Measurements from ENCODE around the gene TAF1B.

Gene TAF1B

DNA sequence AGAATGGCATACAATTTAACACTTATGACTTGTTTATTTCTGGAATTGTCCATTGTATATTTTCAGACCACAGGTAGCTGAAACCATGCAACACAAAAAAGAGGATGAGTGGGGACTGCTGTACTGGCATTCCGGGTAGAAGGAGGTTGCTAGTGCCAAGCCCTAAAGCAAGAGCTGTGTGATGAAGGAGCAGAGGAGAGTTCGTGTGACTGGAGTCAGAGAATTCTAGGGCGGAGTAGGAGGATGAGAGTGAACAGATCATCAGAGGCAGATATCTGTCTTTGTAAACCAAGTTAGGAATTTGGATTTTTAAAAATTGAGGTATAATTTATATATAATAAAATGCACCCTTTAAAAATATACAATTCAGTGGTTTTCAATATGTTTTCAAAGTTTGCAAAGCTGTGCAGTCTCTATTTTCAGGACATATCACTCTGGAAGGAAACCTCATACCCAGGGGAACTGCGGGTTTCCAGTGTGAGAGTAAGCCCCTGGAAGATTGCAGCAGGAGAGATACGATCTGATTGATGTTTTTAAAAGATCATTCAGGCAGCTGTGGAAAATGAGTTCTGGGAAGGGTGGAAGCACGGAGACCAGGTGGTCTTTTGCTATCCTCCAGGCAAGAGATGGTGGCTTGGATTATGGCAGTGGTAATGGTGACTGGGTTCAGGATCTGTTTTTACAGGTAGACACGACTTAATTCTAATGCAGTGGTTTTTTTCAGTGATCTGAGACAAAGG, 36.4 kb downstream of the TAF1B start:
- H3K9me3 ChIP-seq (ENCODE audit: control insufficient read depth in 5 of 5, low read length in 5 of 5), result no peaks in the 10 kb centered on the region
- peaks cover 27 to 53% (median 32%) of the 10 kb centered on the region in 5 donors for H3K36me3 ChIP-seq (ENCODE audit: control insufficient read depth in 5 of 5, insufficient read depth in 5 of 5, low read length in 5 of 5)
- H3K9ac ChIP-seq (ENCODE audit: low read length in 5 of 5), result no peak overlapping the region
- no peak overlapping the region for H3K27ac ChIP-seq (ENCODE audit: low read depth, low read length)
- H3K4me1 ChIP-seq (ENCODE audit: control insufficient read depth in 5 of 5, insufficient read depth in 5 of 5, low read length in 5 of 5), result peaks cover 0 to 7% (median 0%) of the 10 kb centered on the region in 5 donors
- no peaks in the 10 kb centered on the region for H3K27me3 ChIP-seq (ENCODE audit: control insufficient read depth in 5 of 5, insufficient read depth in 4 of 5, low read length in 5 of 5)
- no peak overlapping the region for H3K4me3 ChIP-seq (ENCODE audit: low read depth in 1 of 5, low read length in 5 of 5)

DNA sequence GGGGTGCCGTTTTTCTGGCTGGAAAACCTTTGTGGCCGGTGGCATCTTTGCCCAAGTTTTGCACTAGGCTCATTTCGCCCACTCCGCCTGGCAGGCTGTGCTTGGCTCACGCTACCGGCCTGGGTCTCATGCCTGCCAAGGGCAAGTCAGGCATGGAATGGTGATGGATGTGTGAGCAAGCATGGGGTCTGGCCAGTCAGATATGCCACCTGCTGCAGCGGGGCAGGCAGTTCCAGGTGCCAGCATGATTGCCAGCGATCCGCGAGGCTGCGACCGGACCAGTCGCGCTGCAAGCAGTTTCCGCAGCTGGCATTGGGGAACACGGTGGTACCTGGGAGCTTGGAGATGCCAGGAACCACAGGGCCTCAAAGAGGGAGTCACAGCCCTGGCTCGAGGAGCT, 40.6 kb downstream of the TAF1B start:
- Histone ChIP-seq H3K9ac (ENCODE audit: low read length in 5 of 5) (no peak overlapping the region), H3K4me1 (ENCODE audit: control insufficient read depth in 5 of 5, insufficient read depth in 5 of 5, low read length in 5 of 5) (no peaks in the 10 kb centered on the region), H3K4me3 (ENCODE audit: low read depth in 1 of 5, low read length in 5 of 5) (no peak overlapping the region), H3K27me3 (ENCODE audit: control insufficient read depth in 5 of 5, insufficient read depth in 4 of 5, low read length in 5 of 5) (no peaks in the 10 kb centered on the region), H3K36me3 (ENCODE audit: control insufficient read depth in 5 of 5, insufficient read depth in 5 of 5, low read length in 5 of 5) (peaks cover 17 to 32% (median 22%) of the 10 kb centered on the region in 5 donors), H3K9me3 (ENCODE audit: control insufficient read depth in 5 of 5, low read length in 5 of 5) (peaks cover 0 to 7% (median 5%) of the 10 kb centered on the region in 5 donors), H3K27ac (ENCODE audit: low read depth, low read length) (no peak overlapping the region)

DNA sequence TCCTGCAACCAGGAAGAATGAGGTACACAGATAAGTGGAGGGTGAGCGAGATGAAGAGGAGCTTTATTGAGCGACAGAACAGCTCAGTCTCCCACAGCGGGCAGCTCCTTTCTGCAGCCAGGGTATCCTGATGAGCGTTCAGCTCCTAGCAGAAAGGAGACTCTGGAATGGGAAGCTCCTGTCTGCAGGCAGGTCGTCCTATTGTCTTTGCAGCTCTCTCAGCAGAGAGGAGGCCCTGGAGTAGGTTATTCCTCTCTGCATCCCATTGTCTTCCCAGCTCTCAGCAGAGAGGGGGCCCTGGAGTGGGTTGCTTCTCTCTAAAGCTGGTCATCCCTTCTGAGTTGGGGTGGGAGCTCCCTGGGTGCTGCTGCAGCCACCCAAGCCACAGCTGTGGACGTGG, 41.2 kb downstream of the TAF1B start:
- Histone ChIP-seq H3K9me3 (ENCODE audit: control insufficient read depth in 5 of 5, low read length in 5 of 5) (peaks cover 0 to 7% (median 5%) of the 10 kb centered on the region in 5 donors), H3K9ac (ENCODE audit: low read length in 5 of 5) (no peak overlapping the region), H3K36me3 (ENCODE audit: control insufficient read depth in 5 of 5, insufficient read depth in 5 of 5, low read length in 5 of 5) (peaks cover 14 to 28% (median 18%) of the 10 kb centered on the region in 5 donors), H3K4me3 (ENCODE audit: low read depth in 1 of 5, low read length in 5 of 5) (no peak overlapping the region), H3K4me1 (ENCODE audit: control insufficient read depth in 5 of 5, insufficient read depth in 5 of 5, low read length in 5 of 5) (no peaks in the 10 kb centered on the region), H3K27ac (ENCODE audit: low read depth, low read length) (no peak overlapping the region), H3K27me3 (ENCODE audit: control insufficient read depth in 5 of 5, insufficient read depth in 4 of 5, low read length in 5 of 5) (no peaks in the 10 kb centered on the region)

DNA sequence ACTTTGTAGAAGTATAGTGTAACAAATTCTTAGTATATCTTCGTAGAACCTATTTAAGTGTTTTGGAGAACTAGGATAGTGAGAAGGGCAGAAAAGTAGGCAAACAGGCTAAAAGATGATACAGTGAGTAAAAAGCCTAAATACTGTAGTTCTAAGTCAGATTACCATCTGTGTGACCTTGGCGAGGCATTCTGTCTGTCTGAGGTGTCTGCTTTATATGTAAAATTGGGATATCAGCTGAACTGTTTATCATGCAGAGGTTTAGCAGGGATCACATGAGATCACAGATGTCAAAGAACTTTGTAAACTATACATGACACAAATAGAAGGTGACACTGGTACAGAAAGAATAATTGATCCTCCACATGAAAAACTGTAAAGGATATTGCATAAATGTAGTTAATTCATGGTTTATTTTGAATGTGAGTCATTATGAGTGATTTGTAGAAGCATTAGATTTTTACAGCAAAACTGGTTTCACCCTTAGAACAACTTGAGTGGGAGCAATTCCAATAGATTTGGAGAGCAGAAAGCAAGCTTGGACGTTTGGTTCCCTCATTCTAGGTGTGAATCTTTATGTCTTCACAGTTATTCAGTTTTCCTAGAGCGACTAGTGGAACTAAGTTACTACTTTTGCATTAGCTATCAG, 41.9 kb downstream of the TAF1B start:
- Histone ChIP-seq H3K4me1 (ENCODE audit: control insufficient read depth in 5 of 5, insufficient read depth in 5 of 5, low read length in 5 of 5) (no peaks in the 10 kb centered on the region), H3K36me3 (ENCODE audit: control insufficient read depth in 5 of 5, insufficient read depth in 5 of 5, low read length in 5 of 5) (peaks cover 8 to 23% (median 16%) of the 10 kb centered on the region in 5 donors), H3K9ac (ENCODE audit: low read length in 5 of 5) (no peak overlapping the region), H3K27ac (ENCODE audit: low read depth, low read length) (no peak overlapping the region), H3K9me3 (ENCODE audit: control insufficient read depth in 5 of 5, low read length in 5 of 5) (peaks cover 0 to 7% (median 5%) of the 10 kb centered on the region in 5 donors), H3K27me3 (ENCODE audit: control insufficient read depth in 5 of 5, insufficient read depth in 4 of 5, low read length in 5 of 5) (no peaks in the 10 kb centered on the region), H3K4me3 (ENCODE audit: low read depth in 1 of 5, low read length in 5 of 5) (no peak overlapping the region)

DNA sequence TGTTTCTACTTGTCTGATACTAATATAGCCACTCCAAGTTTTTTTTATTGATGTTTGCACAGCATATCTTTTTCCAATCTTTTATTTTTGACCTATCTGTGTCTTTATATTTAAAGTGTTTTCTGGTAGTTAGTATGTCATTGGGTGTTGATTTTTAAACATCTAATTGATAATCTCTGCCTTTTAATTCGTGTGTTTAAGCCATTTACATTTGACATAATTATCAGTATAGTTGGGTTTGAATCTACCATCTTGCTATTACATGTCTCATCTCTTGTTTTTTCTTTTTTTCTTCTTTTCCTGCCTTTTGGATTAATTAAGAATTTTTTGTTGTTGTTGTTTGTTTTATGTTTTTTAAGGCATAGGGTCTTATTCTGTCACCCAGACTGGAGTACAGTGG, 44.2 kb downstream of the TAF1B start:
- no peaks in the 10 kb centered on the region for H3K27me3 ChIP-seq (ENCODE audit: control insufficient read depth in 5 of 5, insufficient read depth in 4 of 5, low read length in 5 of 5)
- H3K27ac ChIP-seq (ENCODE audit: low read depth, low read length), result no peak overlapping the region
- no peaks in the 10 kb centered on the region for H3K4me1 ChIP-seq (ENCODE audit: control insufficient read depth in 5 of 5, insufficient read depth in 5 of 5, low read length in 5 of 5)
- no peak overlapping the region for H3K4me3 ChIP-seq (ENCODE audit: low read depth in 1 of 5, low read length in 5 of 5)
- H3K36me3 ChIP-seq (ENCODE audit: control insufficient read depth in 5 of 5, insufficient read depth in 5 of 5, low read length in 5 of 5), result peaks cover 11 to 25% (median 18%) of the 10 kb centered on the region in 5 donors
- peaks cover 0 to 7% (median 5%) of the 10 kb centered on the region in 5 donors for H3K9me3 ChIP-seq (ENCODE audit: control insufficient read depth in 5 of 5, low read length in 5 of 5)
- H3K9ac ChIP-seq (ENCODE audit: low read length in 5 of 5), result no peak overlapping the region

DNA sequence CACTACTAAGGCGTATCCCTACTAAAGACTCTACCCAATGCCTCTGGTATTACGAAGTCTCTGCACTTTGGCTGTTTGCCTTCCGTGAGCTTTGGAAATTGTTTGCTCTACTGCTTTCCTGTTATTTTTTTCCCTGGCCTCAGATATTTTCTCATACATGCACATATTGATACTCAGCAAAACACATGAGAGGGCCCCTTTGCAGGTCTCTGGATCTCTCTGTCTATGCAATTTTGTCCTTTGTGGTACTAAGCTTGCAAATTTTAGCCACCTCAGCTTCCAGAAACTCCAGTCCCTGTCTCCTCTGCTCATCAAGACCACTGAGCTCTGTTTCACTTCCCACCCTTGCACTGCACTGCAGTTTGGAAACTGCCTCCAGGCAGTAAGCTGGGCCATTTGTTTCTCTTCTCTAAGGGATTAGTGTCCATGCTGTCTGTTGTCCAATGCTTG, 46.6 kb downstream of the TAF1B start:
- no peak overlapping the region for H3K9ac ChIP-seq (ENCODE audit: low read length in 5 of 5)
- no peaks in the 10 kb centered on the region for H3K4me1 ChIP-seq (ENCODE audit: control insufficient read depth in 5 of 5, insufficient read depth in 5 of 5, low read length in 5 of 5)
- H3K4me3 ChIP-seq (ENCODE audit: low read depth in 1 of 5, low read length in 5 of 5), result no peak overlapping the region
- peaks cover 0 to 7% (median 5%) of the 10 kb centered on the region in 5 donors for H3K9me3 ChIP-seq (ENCODE audit: control insufficient read depth in 5 of 5, low read length in 5 of 5)
- no peak overlapping the region for H3K27ac ChIP-seq (ENCODE audit: low read depth, low read length)
- H3K27me3 ChIP-seq (ENCODE audit: control insufficient read depth in 5 of 5, insufficient read depth in 4 of 5, low read length in 5 of 5), result no peaks in the 10 kb centered on the region
- H3K36me3 ChIP-seq (ENCODE audit: control insufficient read depth in 5 of 5, insufficient read depth in 5 of 5, low read length in 5 of 5), result peaks cover 3 to 19% (median 9%) of the 10 kb centered on the region in 5 donors

DNA sequence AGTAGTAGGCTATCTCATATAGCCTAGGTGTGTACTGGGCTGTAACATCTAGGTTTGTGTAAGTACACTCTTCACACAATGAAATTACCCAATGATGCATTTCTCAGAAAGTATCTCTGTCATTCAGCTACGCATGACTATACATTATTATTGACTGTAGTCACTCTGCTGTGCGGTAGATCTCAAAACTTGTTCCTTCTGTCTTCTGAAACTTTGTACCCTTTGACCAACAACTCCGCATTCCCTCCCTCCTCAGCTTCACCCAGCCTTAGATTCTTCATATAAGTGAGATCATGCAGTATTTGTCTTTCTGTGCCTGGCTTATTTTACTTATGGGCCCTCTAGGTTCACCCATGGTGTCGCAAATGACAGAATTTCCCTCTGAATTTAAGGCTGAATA, 49.0 kb downstream of the TAF1B start:
- Histone ChIP-seq H3K9ac (ENCODE audit: low read length in 5 of 5) (no peak overlapping the region), H3K9me3 (ENCODE audit: control insufficient read depth in 5 of 5, low read length in 5 of 5) (peaks cover 0 to 7% (median 3%) of the 10 kb centered on the region in 5 donors), H3K4me3 (ENCODE audit: low read depth in 1 of 5, low read length in 5 of 5) (no peak overlapping the region), H3K27ac (ENCODE audit: low read depth, low read length) (no peak overlapping the region), H3K4me1 (ENCODE audit: control insufficient read depth in 5 of 5, insufficient read depth in 5 of 5, low read length in 5 of 5) (peaks cover 0 to 7% (median 1%) of the 10 kb centered on the region in 5 donors), H3K36me3 (ENCODE audit: control insufficient read depth in 5 of 5, insufficient read depth in 5 of 5, low read length in 5 of 5) (peaks cover 3 to 12% (median 6%) of the 10 kb centered on the region in 5 donors), H3K27me3 (ENCODE audit: control insufficient read depth in 5 of 5, insufficient read depth in 4 of 5, low read length in 5 of 5) (no peaks in the 10 kb centered on the region)

DNA sequence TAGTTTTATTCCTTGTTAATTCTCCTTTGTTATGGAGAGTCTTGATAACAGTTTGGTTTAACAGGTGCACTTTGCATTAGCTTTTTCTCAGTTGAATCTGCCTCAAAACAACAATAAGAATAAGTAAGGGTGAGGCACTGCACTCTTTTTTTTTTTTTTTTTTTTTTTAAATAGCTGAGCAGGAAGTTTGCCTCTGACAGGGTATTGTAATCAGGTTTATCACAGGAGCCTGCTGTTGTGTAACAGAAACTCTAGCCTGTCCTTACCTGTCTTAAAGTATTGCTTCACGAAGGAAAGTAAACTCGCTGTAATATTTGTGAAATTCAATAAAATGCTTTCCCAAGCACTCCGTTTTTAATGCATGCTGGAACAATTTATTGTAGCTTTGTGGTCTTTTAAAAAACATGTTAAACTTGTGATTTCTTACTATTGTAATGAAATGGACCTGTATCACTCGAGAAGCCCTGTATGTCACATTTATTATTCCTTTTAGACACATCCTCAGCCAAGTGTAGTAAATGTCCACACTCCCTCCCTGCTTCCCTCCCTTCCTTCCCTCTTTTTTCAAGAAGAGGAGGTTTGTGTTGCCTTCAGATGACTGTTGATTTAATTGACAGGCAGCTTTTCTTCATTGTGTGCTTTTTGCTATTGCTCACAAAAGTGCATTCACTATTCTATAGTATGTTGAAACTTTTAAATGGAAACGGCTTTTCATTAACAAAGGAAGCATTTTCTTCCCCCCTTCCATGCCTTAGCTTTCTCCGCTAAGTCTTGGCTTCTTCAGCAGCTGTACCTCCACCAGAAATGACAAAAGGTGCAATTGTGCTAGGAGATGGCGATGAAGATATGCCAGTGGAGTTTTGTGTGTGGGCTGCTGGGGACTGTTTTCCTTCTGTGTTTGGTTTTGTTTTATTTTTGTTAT, 52.7 kb downstream of the TAF1B start:
- no peak overlapping the region for H3K27ac ChIP-seq (ENCODE audit: low read depth, low read length)
- H3K36me3 ChIP-seq (ENCODE audit: control insufficient read depth in 5 of 5, insufficient read depth in 5 of 5, low read length in 5 of 5), result peaks cover 3 to 6% (median 4%) of the 10 kb centered on the region in 5 donors
- peaks cover 0 to 7% (median 6%) of the 10 kb centered on the region in 5 donors for H3K4me1 ChIP-seq (ENCODE audit: control insufficient read depth in 5 of 5, insufficient read depth in 5 of 5, low read length in 5 of 5)
- H3K9me3 ChIP-seq (ENCODE audit: control insufficient read depth in 5 of 5, low read length in 5 of 5), result no peaks in the 10 kb centered on the region
- no peak overlapping the region for H3K9ac ChIP-seq (ENCODE audit: low read length in 5 of 5)
- H3K27me3 ChIP-seq (ENCODE audit: control insufficient read depth in 5 of 5, insufficient read depth in 4 of 5, low read length in 5 of 5), result no peaks in the 10 kb centered on the region
- H3K4me3 ChIP-seq (ENCODE audit: low read depth in 1 of 5, low read length in 5 of 5), result no peak overlapping the region

DNA sequence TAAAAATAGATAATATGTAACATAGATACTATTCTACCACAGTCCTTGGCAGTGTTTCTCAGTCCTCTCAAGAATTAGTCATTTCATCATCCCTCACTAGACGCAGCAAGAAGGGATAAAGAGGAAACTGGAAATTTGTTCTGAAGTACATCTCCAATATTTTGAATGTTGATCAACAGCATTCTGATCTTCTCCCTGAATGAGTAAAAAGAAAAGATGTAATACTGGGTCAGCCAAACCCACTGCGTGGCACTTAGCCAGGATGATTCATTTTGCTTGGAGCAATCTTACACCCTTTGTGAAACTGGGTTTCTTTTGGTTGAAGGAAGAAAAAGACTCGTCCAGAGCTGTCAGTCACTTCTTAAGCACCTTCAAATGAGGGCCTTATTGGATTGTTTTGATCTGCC, 54.1 kb downstream of the TAF1B start:
- H3K9ac ChIP-seq (ENCODE audit: low read length in 5 of 5), result no peak overlapping the region
- H3K4me1 ChIP-seq (ENCODE audit: control insufficient read depth in 5 of 5, insufficient read depth in 5 of 5, low read length in 5 of 5), result peaks cover 0 to 7% (median 6%) of the 10 kb centered on the region in 5 donors
- H3K36me3 ChIP-seq (ENCODE audit: control insufficient read depth in 5 of 5, insufficient read depth in 5 of 5, low read length in 5 of 5), result peaks cover 0 to 3% (median under 1%) of the 10 kb centered on the region in 5 donors
- no peaks in the 10 kb centered on the region for H3K27me3 ChIP-seq (ENCODE audit: control insufficient read depth in 5 of 5, insufficient read depth in 4 of 5, low read length in 5 of 5)
- H3K4me3 ChIP-seq (ENCODE audit: low read depth in 1 of 5, low read length in 5 of 5), result no peak overlapping the region
- peak overlapping the region; percentile 52 for H3K27ac ChIP-seq (ENCODE audit: low read depth, low read length)
- H3K9me3 ChIP-seq (ENCODE audit: control insufficient read depth in 5 of 5, low read length in 5 of 5), result no peaks in the 10 kb centered on the region
